Stimulated activated naive B cell treated with anti-CD40 and anti-IgM and Interleukin-4, amounts not matched to agents 10 μg/mL and 1 μg/mL and 100 μg/mL, for 72 hours (primary cell): ENCODE data around the gene CCDC187.

Experiments used
- ATAC-seq, 2 donors: fragments of 150-1000 bp; cut with Tn5 transposase; replicated peaks; 2 replicates each; pipeline ENCODE4 v1.10.0; 2021; ENCODE audit warnings: moderate library complexity in 1 of 2
- DNase-seq: peaks from one replicate; pipeline ENCODE4 v3.0.0; 2021
- H3K27ac Mint-ChIP-seq: one replicate; pipeline ENCODE4 v1.8.0; 2022; ENCODE audit warnings: mild to moderate bottlenecking, mixed read lengths
- H3K27me3 Mint-ChIP-seq, 2 donors: one replicate each; pipeline ENCODE4 v1.8.0; 2022; ENCODE audit warnings: mixed read lengths in 2 of 2
- H3K36me3 Mint-ChIP-seq, 2 donors: one replicate each; pipeline ENCODE4 v1.8.0; 2022; ENCODE audit warnings: mixed read lengths in 2 of 2, mild to moderate bottlenecking in 1 of 2
- H3K4me1 Mint-ChIP-seq, 2 donors: one replicate each; pipeline ENCODE4 v1.8.0; 2022; ENCODE audit warnings: mixed read lengths in 2 of 2, mild to moderate bottlenecking in 1 of 2
- H3K4me3 Mint-ChIP-seq, 2 donors: one replicate each; pipeline ENCODE4 v1.8.0; 2022; ENCODE audit warnings: mild to moderate bottlenecking in 2 of 2, mixed read lengths in 2 of 2, moderate library complexity in 1 of 2
- H3K9me3 Mint-ChIP-seq, 2 donors: one replicate each; pipeline ENCODE4 v1.8.0; 2022; ENCODE audit warnings: mixed read lengths in 2 of 2, mild to moderate bottlenecking in 1 of 2

CCDC187 gene

DNA sequence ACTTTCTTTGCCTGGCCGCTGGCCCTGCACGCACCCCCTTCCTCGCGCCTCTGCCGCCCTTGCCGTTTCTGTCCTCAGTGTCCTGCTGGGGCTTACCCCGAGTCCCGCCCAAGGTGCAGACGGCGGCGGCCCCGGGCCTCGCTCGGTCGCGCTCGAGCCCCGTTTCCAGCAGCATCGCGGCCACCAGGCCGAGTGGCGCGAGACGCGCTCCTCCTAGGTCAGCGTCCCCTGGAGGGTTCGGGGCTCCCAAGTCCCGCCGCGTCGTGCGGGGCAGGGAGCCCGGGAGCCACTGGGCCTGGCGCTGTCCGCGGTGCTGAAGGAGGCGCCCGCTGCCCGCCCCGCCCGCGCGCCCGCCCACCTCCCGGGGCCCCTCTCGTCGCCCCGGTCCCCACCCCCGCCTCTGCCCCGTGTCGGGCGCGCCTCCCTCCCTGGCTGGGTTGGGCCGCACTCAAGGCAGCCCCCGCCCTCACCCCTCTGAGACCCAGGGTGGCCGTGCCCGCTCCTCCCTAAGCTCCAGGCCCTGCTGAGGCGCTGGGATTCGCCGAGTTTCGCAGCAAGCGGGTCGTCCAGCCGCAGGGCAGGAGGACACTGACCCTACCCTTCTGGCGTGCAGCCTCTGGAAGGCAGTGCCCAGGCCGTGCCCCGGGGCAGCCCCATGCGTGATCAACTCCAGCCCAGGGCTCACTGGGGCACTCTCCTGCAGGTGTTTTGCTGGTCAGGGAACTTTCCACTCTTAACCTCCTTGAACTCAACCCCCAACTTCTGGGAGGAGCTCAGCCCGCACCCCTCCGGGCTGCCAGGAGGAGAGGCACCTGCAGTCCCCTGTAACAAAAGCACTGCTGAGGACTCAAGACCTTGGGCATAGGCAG is 98.8 kb downstream of the CCDC187 start, which contains the start of gene LHX3:
LHX3 (minus strand) TSS at position 291 of the 869 bp plus-strand sequence; CDS start at position 175, 116 bp downstream.
- ATAC-seq (peak; percentile 45 to 49), DNase-seq (no peak)
- peaks cover 26 to 49% of the 10 kb centered on the region in 2 donors for H3K27me3 Mint-ChIP-seq
- H3K4me1 Mint-ChIP-seq = peaks cover 17 to 30% of the 10 kb centered on the region in 2 donors
- peaks cover 33 to 43% of the 10 kb centered on the region in 2 donors for H3K36me3 Mint-ChIP-seq
- no peak within 1 kb of the TSS for H3K4me3 Mint-ChIP-seq
- H3K27ac Mint-ChIP-seq = peak within 1 kb of the TSS; percentile 75
- H3K9me3 Mint-ChIP-seq = no peaks in the 10 kb centered on the region

DNA sequence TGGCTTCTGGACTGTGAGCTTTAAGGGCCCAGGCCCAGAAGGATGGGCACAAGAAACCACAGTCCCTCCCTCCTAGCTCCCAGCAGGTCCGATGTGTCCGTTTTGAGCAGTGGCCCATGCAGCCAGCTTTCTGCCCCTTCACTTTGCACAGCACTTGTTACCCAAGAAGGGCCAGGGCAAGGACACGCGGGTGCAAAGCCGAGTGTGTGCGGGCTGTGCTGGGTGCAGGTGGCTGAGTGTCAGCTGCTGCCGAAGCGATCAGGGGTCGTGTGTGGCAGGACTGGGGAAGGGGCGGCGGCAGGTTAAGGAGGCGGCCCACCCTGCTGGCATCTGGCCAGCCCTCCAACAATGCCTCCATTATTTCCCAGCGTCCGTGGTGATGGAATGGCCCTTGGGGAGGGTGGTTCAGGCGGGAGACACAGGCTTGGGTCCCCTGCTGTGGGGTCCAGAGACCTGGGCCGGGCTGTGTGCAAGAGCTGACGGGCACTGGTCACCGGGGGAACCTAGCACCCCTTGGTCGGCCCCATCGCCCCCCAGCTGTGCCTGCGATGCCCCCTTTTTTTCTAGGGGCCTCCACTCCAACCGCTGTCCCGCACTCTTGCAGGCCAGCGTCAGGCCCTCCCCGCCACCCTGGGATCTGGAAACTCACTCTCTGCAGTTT is 99.6 kb downstream of the CCDC187 start:
- Mint-ChIP-seq H3K27me3 (peaks cover 26 to 57% of the 10 kb centered on the region in 2 donors), H3K4me3 (no peak overlapping the region)

DNA sequence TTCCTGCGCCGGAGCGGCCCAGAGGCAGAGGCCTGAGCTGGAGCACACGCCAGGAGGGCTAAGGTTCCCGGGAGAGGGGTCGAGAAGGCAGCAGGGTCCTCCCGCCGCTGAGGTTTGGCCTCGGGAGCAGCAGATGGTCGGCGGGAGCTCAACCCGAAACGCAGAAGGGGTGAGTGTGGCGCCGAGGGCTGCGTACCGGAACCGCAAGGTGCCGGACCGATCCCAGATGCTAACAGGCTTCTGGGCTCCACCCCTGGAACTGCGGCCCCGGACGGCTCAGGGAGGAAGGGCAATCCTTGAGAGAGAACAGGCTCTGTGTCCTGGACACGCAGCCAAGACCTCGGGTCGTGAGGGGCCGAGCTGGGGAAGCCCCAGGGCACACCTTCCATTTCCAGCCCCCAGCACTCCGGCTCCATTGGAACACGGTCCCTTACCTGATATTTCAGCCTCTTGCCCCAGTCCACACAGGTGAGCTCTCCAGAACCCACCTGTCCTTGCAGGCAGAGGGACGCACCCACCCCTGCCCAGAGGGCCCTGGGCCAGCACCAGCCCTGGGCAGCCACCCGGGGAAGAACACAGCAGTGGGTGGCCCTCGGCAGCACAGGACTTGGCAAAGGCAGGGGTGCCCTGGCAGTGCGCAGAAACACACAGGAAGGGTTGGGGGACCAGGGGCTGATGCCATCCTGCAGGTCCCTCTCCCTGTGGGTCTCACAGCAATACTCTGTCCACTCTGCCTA is 100.3 kb downstream of the CCDC187 start:
- Mint-ChIP-seq H3K27ac (no peak overlapping the region), H3K4me1 (peaks cover 17 to 31% of the 10 kb centered on the region in 2 donors), H3K27me3 (peaks cover 27 to 59% of the 10 kb centered on the region in 2 donors), H3K4me3 (peak overlapping the region in 1 of 2 donors; percentile 41), H3K9me3 (no peaks in the 10 kb centered on the region), H3K36me3 (peaks cover 20 to 28% of the 10 kb centered on the region in 2 donors)
- DNase-seq (no peak), ATAC-seq (no peak)

More for the DNA sequence above, 99.6 kb downstream of the CCDC187 start:
- no peak for DNase-seq
- H3K9me3 Mint-ChIP-seq = no peaks in the 10 kb centered on the region
- no peak overlapping the region for H3K27ac Mint-ChIP-seq
- peak; percentile 10 to 12 for ATAC-seq
- H3K36me3 Mint-ChIP-seq = peaks cover 25 to 35% of the 10 kb centered on the region in 2 donors
- peaks cover 17 to 30% of the 10 kb centered on the region in 2 donors for H3K4me1 Mint-ChIP-seq

DNA sequence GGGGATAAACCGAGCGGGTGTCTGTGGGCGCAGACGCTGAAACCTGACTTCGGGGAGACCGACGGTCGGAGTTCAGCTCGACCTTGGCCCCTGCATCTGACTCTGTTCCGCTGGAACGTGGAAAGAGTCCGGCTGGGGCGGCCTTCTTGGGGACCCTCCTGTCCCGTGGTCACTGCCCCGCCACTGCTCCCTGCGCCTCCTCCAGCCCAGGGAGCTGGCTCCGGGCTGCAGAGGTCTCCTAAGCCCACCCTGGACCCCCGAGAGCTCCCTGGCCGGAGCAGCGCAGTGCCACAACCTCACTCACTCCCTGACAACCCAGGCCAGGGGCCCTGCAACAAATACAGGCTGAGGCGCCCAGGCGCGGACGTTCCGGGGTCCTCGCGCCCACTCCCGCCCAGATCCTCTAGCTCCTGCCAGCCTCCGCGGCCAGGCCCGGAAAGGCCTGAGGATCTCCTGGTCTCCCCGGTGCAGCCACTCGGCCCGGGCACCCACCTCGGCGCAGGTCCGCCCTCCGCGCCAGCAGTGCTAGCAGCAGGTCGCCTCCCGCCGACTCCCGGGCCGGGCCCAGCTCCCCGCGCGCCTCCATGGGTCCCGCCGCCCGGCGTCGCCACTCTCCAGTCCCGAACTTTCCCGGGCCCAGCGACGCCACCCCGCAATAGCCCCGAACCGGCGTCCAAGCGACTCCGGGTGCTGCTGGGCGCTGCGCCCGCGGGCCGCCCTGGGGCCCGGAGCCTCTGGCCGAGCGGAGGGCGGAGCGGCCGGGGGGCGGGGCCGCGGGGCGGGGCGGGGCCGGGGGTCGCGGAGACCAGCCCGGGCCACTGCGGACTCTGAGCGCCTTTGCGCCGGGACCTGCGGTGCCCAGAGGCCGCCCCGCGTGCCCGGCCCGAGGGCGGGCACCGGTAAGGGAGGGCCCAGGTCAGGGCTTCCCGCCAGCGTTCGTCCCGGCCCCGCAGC is 101.2 kb downstream of the CCDC187 start:
- peaks cover 35 to 68% of the 10 kb centered on the region in 2 donors for H3K27me3 Mint-ChIP-seq
- peak overlapping the region; percentile 42 for H3K27ac Mint-ChIP-seq
- no peaks in the 10 kb centered on the region for H3K9me3 Mint-ChIP-seq
- H3K4me3 Mint-ChIP-seq = no peak overlapping the region
- H3K4me1 Mint-ChIP-seq = peaks cover 18 to 40% of the 10 kb centered on the region in 2 donors
- DNase-seq (no peak), ATAC-seq (no peak)
- peaks cover 15 to 21% of the 10 kb centered on the region in 2 donors for H3K36me3 Mint-ChIP-seq

DNA sequence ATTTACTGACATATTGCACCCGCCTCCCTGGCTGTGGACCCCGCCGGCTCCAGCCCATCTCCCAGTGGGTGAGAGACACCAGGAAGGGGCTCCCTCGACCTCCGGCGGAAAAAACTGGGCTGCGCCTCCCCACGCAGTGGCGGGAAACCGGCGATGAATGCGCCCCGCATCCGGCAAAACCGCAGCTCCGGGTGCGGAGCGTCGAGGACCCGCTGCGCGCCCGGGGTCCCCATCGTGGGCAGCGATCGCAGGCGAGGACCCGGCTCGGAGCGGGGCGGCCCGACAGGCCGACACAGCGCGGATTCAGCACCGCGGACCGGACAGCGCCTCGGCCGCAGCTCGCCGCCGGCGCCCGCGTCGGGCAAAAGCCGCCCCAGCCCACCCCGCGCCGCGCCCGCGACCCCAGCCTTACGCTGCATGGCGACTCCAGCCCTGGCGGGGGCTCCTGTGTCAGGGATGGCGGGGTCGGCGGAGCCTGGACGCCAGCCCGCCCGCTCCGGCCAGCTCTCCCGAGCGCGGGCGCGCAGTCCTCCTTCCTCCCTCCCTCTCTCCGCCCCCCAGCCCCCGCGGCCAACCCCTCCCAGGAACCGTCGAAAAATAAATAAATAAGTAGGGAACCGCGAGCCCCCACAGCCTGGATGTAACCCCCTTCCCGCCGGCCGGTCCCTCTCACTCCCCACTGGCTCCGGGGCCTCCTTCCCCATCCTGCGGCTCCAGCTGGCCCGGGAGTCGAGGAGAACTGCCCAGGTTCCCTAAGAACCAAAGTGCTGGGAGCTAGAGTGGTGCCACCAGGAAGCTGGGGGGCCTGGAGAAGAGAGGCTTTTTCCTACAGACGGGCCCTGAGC is 102.1 kb downstream of the CCDC187 start:
- no peak for ATAC-seq
- Mint-ChIP-seq H3K27ac (peak overlapping the region; percentile 42), H3K36me3 (peaks cover 9 to 12% of the 10 kb centered on the region in 2 donors), H3K9me3 (no peaks in the 10 kb centered on the region), H3K4me1 (peaks cover 18 to 44% of the 10 kb centered on the region in 2 donors), H3K4me3 (no peak overlapping the region), H3K27me3 (peaks cover 39 to 77% of the 10 kb centered on the region in 2 donors)
- no peak for DNase-seq

DNA sequence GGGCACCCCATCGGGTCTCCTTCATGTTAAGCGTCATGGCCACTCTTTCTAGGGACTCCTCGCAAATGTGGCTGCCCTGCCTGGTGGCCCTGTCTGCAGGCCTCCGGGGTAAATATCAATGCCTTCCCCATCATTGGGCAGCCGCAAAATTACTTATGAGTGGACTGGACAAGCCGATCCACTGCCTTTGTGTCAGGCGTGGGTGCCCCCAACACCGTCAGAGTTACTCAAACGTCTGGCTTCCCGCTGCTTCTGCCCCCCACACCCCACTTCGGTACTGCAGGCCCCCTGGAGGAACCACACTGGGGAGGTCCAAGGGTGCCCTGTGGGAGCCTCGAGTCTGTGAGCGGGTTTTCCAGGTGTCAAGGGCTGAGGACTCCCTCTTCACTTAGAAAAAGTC is 102.7 kb downstream of the CCDC187 start:
- H3K4me1 Mint-ChIP-seq = peaks cover 24 to 50% of the 10 kb centered on the region in 2 donors
- H3K36me3 Mint-ChIP-seq = peaks cover 4 to 7% of the 10 kb centered on the region in 2 donors
- peaks cover 45 to 83% of the 10 kb centered on the region in 2 donors for H3K27me3 Mint-ChIP-seq
- no peak overlapping the region for H3K27ac Mint-ChIP-seq
- ATAC-seq (no peak), DNase-seq (no peak)
- no peak overlapping the region for H3K4me3 Mint-ChIP-seq
- no peaks in the 10 kb centered on the region for H3K9me3 Mint-ChIP-seq

DNA sequence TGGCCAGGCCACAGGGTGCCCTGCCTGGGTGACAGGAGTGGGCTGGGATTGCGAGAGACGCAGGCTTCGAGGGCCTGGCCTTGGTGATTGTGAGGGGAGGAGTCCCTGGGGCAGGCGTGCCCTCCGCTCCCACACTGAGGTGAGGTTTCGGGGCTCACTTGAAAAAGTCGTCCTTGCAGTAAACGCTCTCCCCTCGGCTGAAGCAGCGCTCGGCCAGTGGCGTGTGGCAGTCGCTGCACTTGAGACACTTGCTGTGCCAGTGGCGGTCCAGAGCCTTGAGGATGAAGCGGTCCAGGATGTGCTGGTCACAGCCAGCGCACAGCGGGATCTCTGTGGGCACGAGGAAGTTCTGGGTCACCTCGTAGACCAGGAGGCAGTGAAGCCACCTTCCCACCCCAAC is 103.5 kb downstream of the CCDC187 start:
- DNase-seq (no peak), ATAC-seq (no peak)
- Mint-ChIP-seq H3K36me3 (peaks cover 0 to 2% of the 10 kb centered on the region in 2 donors), H3K27me3 (peaks cover 50 to 90% of the 10 kb centered on the region in 2 donors), H3K4me3 (no peak overlapping the region), H3K27ac (peak overlapping the region; percentile 56), H3K4me1 (peaks cover 22 to 46% of the 10 kb centered on the region in 2 donors), H3K9me3 (no peaks in the 10 kb centered on the region)
